HG02970 (cell line): ENCODE data around the gene TRPM3.

Source experiments
- ATAC-seq: cut with Tn5 transposase; IDR thresholded peaks from one replicate; pipeline ENCODE4 v1.9.1; 2021; ENCODE audit warnings: mild to moderate bottlenecking, moderate library complexity, moderate number of reproducible peaks; ENCODE audit not compliant: unreplicated experiment, low FRiP score

Gene TRPM3

GRCh38 chr9:71121275-71122021 is at the start of gene TRPM3:
TSS of gene TRPM3 (minus strand) at chr9:71121621. CDS start at chr9:71121354, 267 bp downstream.
- no peak for ATAC-seq

- no peak for ATAC-seq
Observed at GRCh38 chr9:71168418-71168817, 47.0 kb upstream of the TRPM3 start.

GRCh38 chr9:71162126-71162525 is 40.7 kb upstream of the TRPM3 start:
- ATAC-seq: no peak

- ATAC-seq: no peak
Observed at GRCh38 chr9:71157731-71158130, 36.3 kb upstream of the TRPM3 start.

GRCh38 chr9:71147368-71147767 is 25.9 kb upstream of the TRPM3 start:
- no peak for ATAC-seq

- no peak for ATAC-seq
Observed at GRCh38 chr9:71146511-71146910, 25.1 kb upstream of the TRPM3 start.

- no peak for ATAC-seq
Observed at GRCh38 chr9:71145179-71145578, 23.8 kb upstream of the TRPM3 start.

GRCh38 chr9:71144495-71144894 is 23.1 kb upstream of the TRPM3 start:
- ATAC-seq: no peak

- no peak for ATAC-seq
Observed at GRCh38 chr9:71136696-71137095, 15.3 kb upstream of the TRPM3 start.

- ATAC-seq: no peak
Observed at GRCh38 chr9:71131145-71131544, 9.7 kb upstream of the TRPM3 start.

- no peak for ATAC-seq
Observed at GRCh38 chr9:71130521-71130920, 9.1 kb upstream of the TRPM3 start.

GRCh38 chr9:71128796-71129195 is 7.4 kb upstream of the TRPM3 start:
- ATAC-seq: no peak

GRCh38 chr9:71127301-71127700 is 5.9 kb upstream of the TRPM3 start:
- no peak for ATAC-seq

GRCh38 chr9:71122421-71122820 is 1.0 kb upstream of the TRPM3 start:
- no peak for ATAC-seq

- no peak for ATAC-seq
Observed at GRCh38 chr9:71122022-71122275, 528 bp upstream of the TRPM3 start.

GRCh38 chr9:71120501-71121247 is 747 bp downstream of the TRPM3 start:
- no peak for ATAC-seq

- ATAC-seq: no peak
Observed at GRCh38 chr9:71119746-71120145, 1.7 kb downstream of the TRPM3 start.

GRCh38 chr9:71118324-71118723 is 3.1 kb downstream of the TRPM3 start:
- no peak for ATAC-seq

- ATAC-seq: no peak
Observed at GRCh38 chr9:71115448-71115975, 5.9 kb downstream of the TRPM3 start.

GRCh38 chr9:71112866-71113265 is 8.6 kb downstream of the TRPM3 start:
- ATAC-seq: no peak

- ATAC-seq: no peak
Observed at GRCh38 chr9:71108937-71109336, 12.5 kb downstream of the TRPM3 start.

GRCh38 chr9:71106992-71107391 is 14.4 kb downstream of the TRPM3 start:
- ATAC-seq: no peak
